Astrocyte (in vitro differentiated cells and primary cell): ENCODE results near the gene GINS2.

ENCODE experiments used
- CTCF ChIP-seq: IDR thresholded peaks from 2 replicates; pipeline ENCODE4 v1.5.1; 2011; ENCODE audit warnings: low read depth, mild to moderate bottlenecking, inconsistent platforms, low read length, moderate library complexity; ENCODE audit not compliant: insufficient read depth
- EZH2 ChIP-seq: IDR thresholded peaks from 2 replicates; pipeline ENCODE4 v1.6.1; 2012; ENCODE audit warnings: mild to moderate bottlenecking, low read length, inconsistent platforms; ENCODE audit not compliant: insufficient read depth

GRCh38 chr16:85628265-85628556, 60.5 kb downstream of the GINS2 start:
- TF ChIP-seq CTCF = no peak
- TF ChIP-seq EZH2 = no peak
